CD14-positive monocyte (primary cell): ENCODE data around the gene CEP131. TPM values are rescaled to one million over a fixed set of nuclear protein-coding genes. Genes with fewer than 3 reads are reported as not detected.

Experiments
- DNase-seq, 3 donors: peaks; one replicate each; pipeline ENCODE4 v3.0.0-alpha.2; 2011 to 2022
- H2AFZ ChIP-seq: 2 replicates; pipeline ENCODE4 v1.6.0; 2012; ENCODE audit warnings: mild to moderate bottlenecking, low read depth, low read length, inconsistent platforms; ENCODE audit not compliant: insufficient read depth, poor library complexity, severe bottlenecking
- H3K27ac ChIP-seq, 2 donors: 1 replicate in 1 of 2; 2 replicates in 1 of 2; pipeline ENCODE4 v1.5.1; 2012 to 2013; ENCODE audit warnings: low read length in 2 of 2, control low read depth in 1 of 2, inconsistent platforms in 1 of 2, low read depth in 1 of 2, mild to moderate bottlenecking in 1 of 2
- H3K27me3 ChIP-seq, 2 donors: one replicate each; pipeline versions ENCODE4 v1.6.0 to v1.6.1; 2011 to 2013; ENCODE audit warnings: low read length in 2 of 2; ENCODE audit not compliant: control insufficient read depth in 2 of 2, insufficient read depth in 2 of 2
- H3K36me3 ChIP-seq, 2 donors: replicated peaks in 1 of 2; 1 replicate in 1 of 2; 2 replicates in 1 of 2; pipeline versions ENCODE4 v1.5.1 to v1.6.1; 2012 to 2013; ENCODE audit warnings: low read length in 2 of 2, control low read depth in 1 of 2, inconsistent platforms in 1 of 2, mild to moderate bottlenecking in 1 of 2; ENCODE audit not compliant: insufficient read depth in 2 of 2, control insufficient read depth in 1 of 2
- H3K4me1 ChIP-seq, 2 donors: 1 replicate in 1 of 2; 2 replicates in 1 of 2; pipeline versions ENCODE4 v1.5.1 to v1.6.1; 2012 to 2013; ENCODE audit warnings: low read length in 2 of 2, control low read depth in 1 of 2, inconsistent platforms in 1 of 2, mild to moderate bottlenecking in 1 of 2, moderate library complexity in 1 of 2; ENCODE audit not compliant: insufficient read depth in 2 of 2, control insufficient read depth in 1 of 2
- H3K4me2 ChIP-seq: replicated peaks from 2 replicates; pipeline ENCODE3; 2012; ENCODE audit warnings: low read length, moderate library complexity, mild to moderate bottlenecking; ENCODE audit not compliant: poor library complexity, severe bottlenecking; ENCODE audit errors: extremely low read depth
- H3K4me3 ChIP-seq, 3 experiments: fragments of 200-600 bp in 1 of 3; sonication (generic) in 1 of 3; replicated peaks in 1 of 3; 1 replicate in 2 of 3; 2 replicates in 1 of 3; pipeline ENCODE4 v1.5.1; 2011 to 2013; ENCODE audit warnings: low read length in 3 of 3, mild to moderate bottlenecking in 3 of 3, control low read depth in 2 of 3, low read depth in 2 of 3, inconsistent platforms in 1 of 3, moderate library complexity in 1 of 3
- H3K79me2 ChIP-seq: 2 replicates; pipeline ENCODE4 v1.6.0; 2012; ENCODE audit warnings: mild to moderate bottlenecking, control low read depth, inconsistent platforms, low read length, moderate library complexity; ENCODE audit not compliant: insufficient read depth
- H3K9ac ChIP-seq: 2 replicates; pipeline ENCODE4 v1.6.0; 2017; ENCODE audit warnings: low read length, mild to moderate bottlenecking; ENCODE audit not compliant: insufficient read depth, poor library complexity, severe bottlenecking
- H3K9me3 ChIP-seq, 2 donors: replicated peaks in 1 of 2; 1 replicate in 1 of 2; 2 replicates in 1 of 2; pipeline versions ENCODE4 v1.5.1 to v1.6.1; 2012 to 2013; ENCODE audit warnings: low read length in 2 of 2, control low read depth in 1 of 2; ENCODE audit not compliant: control insufficient read depth in 1 of 2, insufficient read depth in 1 of 2
- H4K20me1 ChIP-seq: 2 replicates; pipeline ENCODE4 v1.6.0; 2012; ENCODE audit warnings: mild to moderate bottlenecking, low read length, control low read depth, moderate library complexity; ENCODE audit not compliant: insufficient read depth
- H3K27ac Mint-ChIP-seq, 7 donors: one replicate each; pipeline ENCODE4 v1.8.0; 2020; ENCODE audit warnings: mild to moderate bottlenecking in 7 of 7, mixed read lengths in 7 of 7, moderate library complexity in 6 of 7, inconsistent platforms in 2 of 7
- H3K27me3 Mint-ChIP-seq, 3 donors: one replicate each; pipeline ENCODE4 v1.8.0; 2021 to 2022; ENCODE audit warnings: low read depth in 3 of 3, mild to moderate bottlenecking in 3 of 3, mixed read lengths in 3 of 3, moderate library complexity in 3 of 3, inconsistent platforms in 1 of 3
- H3K36me3 Mint-ChIP-seq, 2 donors: one replicate each; pipeline ENCODE4 v1.8.0; 2020; ENCODE audit warnings: mixed read lengths in 2 of 2, inconsistent platforms in 1 of 2, mild to moderate bottlenecking in 1 of 2
- H3K4me1 Mint-ChIP-seq: one replicate; pipeline ENCODE4 v1.8.0; 2020; ENCODE audit warnings: mild to moderate bottlenecking, mixed read lengths
- H3K4me3 Mint-ChIP-seq, 2 donors: one replicate each; pipeline ENCODE4 v1.8.0; 2020; ENCODE audit warnings: mild to moderate bottlenecking in 2 of 2, mixed read lengths in 2 of 2, moderate library complexity in 1 of 2
- H3K9me3 Mint-ChIP-seq, 7 donors: one replicate each; pipeline ENCODE4 v1.8.0; 2020 to 2022; ENCODE audit warnings: mixed read lengths in 7 of 7, mild to moderate bottlenecking in 6 of 7, moderate library complexity in 6 of 7, inconsistent platforms in 2 of 7
- WGBS: methylation state at CpG from one replicate; pipeline ENCODE4 v1.1.5; 2013; ENCODE audit warnings: missing lambda C conversion rate; ENCODE audit not compliant: insufficient coverage; 5-methylcytosine and 5-hydroxymethylcytosine counted together
- intact Hi-C, 2 donors: fragments of 100-400 bp; cut with micrococcal nuclease; formaldehyde crosslinking; loops; one replicate each; pipeline versions ENCODE4 v1.15.0 to v1.15.1; 2023
- polyA plus RNA-seq, 3 donors: library from polyadenylated mRNA; depleted of rRNA in 1 of 3; unstranded in 2 of 3; stranded (reverse) in 1 of 3; fragments of 300-500 nt in 2 of 3; fragments of >200 nt in 1 of 3; fragmentation: Illumina TruSeq in 2 of 3; gene quantifications; 1 replicate in 2 of 3; 2 replicates in 1 of 3; pipeline ENCODE4 v1.2.3, GENCODE V29; 2012 to 2021
- TF ChIP-seq, protein P1 (sequence below): fragments of 200-600 bp; IDR thresholded peaks from one replicate; pipeline ENCODE4 v1.8.0; 2022; ENCODE audit warnings: antibody characterized with exemption, mild to moderate bottlenecking

Gene CEP131
- polyA plus RNA-seq, 3 donors, result 0.69 to 9.7 (median 1.0) TPM

DNA sequence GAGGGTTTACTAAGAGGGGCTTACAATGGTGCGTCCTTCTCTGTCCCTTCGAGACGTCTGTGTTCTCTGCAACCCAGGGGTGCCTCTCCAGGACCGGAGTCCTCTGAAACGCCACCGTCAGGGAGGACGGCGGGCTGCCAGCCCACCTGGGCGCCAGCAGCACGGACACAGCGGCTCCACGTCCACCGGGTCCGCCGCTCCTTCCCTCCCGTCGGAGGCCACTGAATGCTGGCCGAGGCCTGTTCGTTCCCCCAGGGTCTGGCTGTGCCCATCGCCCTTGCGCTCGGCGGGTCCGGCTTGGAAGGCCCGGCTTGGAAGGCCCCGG, 15.7 kb upstream of the CEP131 start:
- H3K27me3 Mint-ChIP-seq, result no peaks in the 10 kb centered on the region
- no peaks in the 10 kb centered on the region for H3K27me3 ChIP-seq
- H3K9ac ChIP-seq, result peak overlapping the region; percentile 97
- peak overlapping the region; percentile 99 for H3K4me2 ChIP-seq
- peaks cover 18 to 33% of the 10 kb centered on the region in 2 donors for H3K36me3 ChIP-seq
- no peak for DNase-seq
- TF ChIP-seq, protein P1, sequence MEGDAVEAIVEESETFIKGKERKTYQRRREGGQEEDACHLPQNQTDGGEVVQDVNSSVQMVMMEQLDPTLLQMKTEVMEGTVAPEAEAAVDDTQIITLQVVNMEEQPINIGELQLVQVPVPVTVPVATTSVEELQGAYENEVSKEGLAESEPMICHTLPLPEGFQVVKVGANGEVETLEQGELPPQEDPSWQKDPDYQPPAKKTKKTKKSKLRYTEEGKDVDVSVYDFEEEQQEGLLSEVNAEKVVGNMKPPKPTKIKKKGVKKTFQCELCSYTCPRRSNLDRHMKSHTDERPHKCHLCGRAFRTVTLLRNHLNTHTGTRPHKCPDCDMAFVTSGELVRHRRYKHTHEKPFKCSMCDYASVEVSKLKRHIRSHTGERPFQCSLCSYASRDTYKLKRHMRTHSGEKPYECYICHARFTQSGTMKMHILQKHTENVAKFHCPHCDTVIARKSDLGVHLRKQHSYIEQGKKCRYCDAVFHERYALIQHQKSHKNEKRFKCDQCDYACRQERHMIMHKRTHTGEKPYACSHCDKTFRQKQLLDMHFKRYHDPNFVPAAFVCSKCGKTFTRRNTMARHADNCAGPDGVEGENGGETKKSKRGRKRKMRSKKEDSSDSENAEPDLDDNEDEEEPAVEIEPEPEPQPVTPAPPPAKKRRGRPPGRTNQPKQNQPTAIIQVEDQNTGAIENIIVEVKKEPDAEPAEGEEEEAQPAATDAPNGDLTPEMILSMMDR, result no peak
- intact Hi-C loops, result loop anchor here in 1 of 2 donors (2.0 kb wide), 1 partner anchor 16 kb away; the partner anchor contains the start of gene CEP131
- H3K27ac ChIP-seq, result peak overlapping the region in 1 of 2 donors; percentile 82
- H3K79me2 ChIP-seq, result peaks cover 67% of the 10 kb centered on the region
- H3K27ac Mint-ChIP-seq, result peak overlapping the region in 3 of 7 donors; percentile 50 to 71 (median 51)
- H3K4me3 ChIP-seq, result peak overlapping the region; percentile 69 to 99 (median 70)
- peak overlapping the region; percentile 77 to 88 for H3K4me3 Mint-ChIP-seq
- peaks cover 59% of the 10 kb centered on the region for H4K20me1 ChIP-seq
- peaks cover 0 to 2% (median 0%) of the 10 kb centered on the region in 7 donors for H3K9me3 Mint-ChIP-seq
- no peaks in the 10 kb centered on the region for H3K9me3 ChIP-seq
- H3K4me1 ChIP-seq, result peaks cover 21 to 36% of the 10 kb centered on the region in 2 donors
- peaks cover 43% of the 10 kb centered on the region for H3K4me1 Mint-ChIP-seq
- peak overlapping the region; percentile 88 for H2AFZ ChIP-seq
- WGBS, result 1% methylated on average over 26 of the region's 26 CpGs
- peaks cover 16 to 38% of the 10 kb centered on the region in 2 donors for H3K36me3 Mint-ChIP-seq

- intact Hi-C loops, result loop anchor here in 1 of 2 donors (2.0 kb wide), 1 partner anchor 15 kb away; the partner anchor contains the start of gene CEP131
- no peaks in the 10 kb centered on the region for H3K27me3 ChIP-seq
- no peaks in the 10 kb centered on the region for H3K9me3 ChIP-seq
- H3K9ac ChIP-seq, result peak overlapping the region; percentile 97
- Mint-ChIP-seq H3K36me3 (peaks cover 21 to 44% of the 10 kb centered on the region in 2 donors), H3K27me3 (no peaks in the 10 kb centered on the region), H3K4me3 (peak overlapping the region; percentile 77 to 88), H3K4me1 (peaks cover 43% of the 10 kb centered on the region), H3K27ac (peak overlapping the region in 3 of 7 donors; percentile 45 to 71 (median 51)), H3K9me3 (peaks cover 0 to 2% (median 0%) of the 10 kb centered on the region in 7 donors)
- H2AFZ ChIP-seq, result peak overlapping the region; percentile 88
- peaks cover 21 to 36% of the 10 kb centered on the region in 2 donors for H3K4me1 ChIP-seq
- peak overlapping the region; percentile 99 for H3K4me2 ChIP-seq
- H4K20me1 ChIP-seq, result peaks cover 62% of the 10 kb centered on the region
- H3K4me3 ChIP-seq, result peak overlapping the region; percentile 69 to 99 (median 70)
- TF ChIP-seq, protein P1, result no peak
- H3K36me3 ChIP-seq, result peaks cover 24 to 39% of the 10 kb centered on the region in 2 donors
- H3K27ac ChIP-seq, result peak overlapping the region in 1 of 2 donors; percentile 82
- 67% methylated on average over 36 of the region's 36 CpGs for WGBS
- no peak for DNase-seq
- peaks cover 67% of the 10 kb centered on the region for H3K79me2 ChIP-seq
Measured at GRCh38 chr17:81237591-81238489, 15.1 kb upstream of the CEP131 start.
